NCI-H2029 (cell line): ENCODE measurements around the gene KRT77.
"Not testable (repeated sequence)": the region's sequence is repeated elsewhere in the genome, so short reads cannot be mapped to it uniquely, and the experiment has no call there.

Experiments used
- DNase-seq: peaks from one replicate; lab custom pipeline; 2025; lab: John Stamatoyannopoulos, UW

Gene KRT77

GRCh38 chr12:52674433-52674775 lies 28.9 kb downstream of the KRT77 start:
- no peak for DNase-seq

- DNase-seq: no peak
These were observed 29.5 kb downstream of the KRT77 start for GRCh38 chr12:52673713-52674432.

- no peak for DNase-seq
These were observed 30.1 kb downstream of the KRT77 start for GRCh38 chr12:52673217-52673616.

GRCh38 chr12:52672321-52672933 lies 30.9 kb downstream of the KRT77 start:
- DNase-seq: no peak

- DNase-seq: no peak
These were observed 32.4 kb downstream of the KRT77 start for GRCh38 chr12:52670961-52671360.

- DNase-seq: no peak
These were observed 32.8 kb downstream of the KRT77 start for GRCh38 chr12:52670506-52670905.

- not testable (repeated sequence) for DNase-seq
These were observed 33.4 kb downstream of the KRT77 start for GRCh38 chr12:52669941-52670340.

- no peak for DNase-seq
These were observed 33.9 kb downstream of the KRT77 start for GRCh38 chr12:52669426-52669825.

GRCh38 chr12:52667931-52668330 lies 35.4 kb downstream of the KRT77 start:
- DNase-seq: no peak

GRCh38 chr12:52667509-52667908 lies 35.8 kb downstream of the KRT77 start:
- DNase-seq: no peak

- DNase-seq: no peak
These were observed 36.9 kb downstream of the KRT77 start for GRCh38 chr12:52666471-52666870.

GRCh38 chr12:52663420-52663819 lies 39.9 kb downstream of the KRT77 start:
- DNase-seq: no peak

- no peak for DNase-seq
These were observed 40.5 kb downstream of the KRT77 start for GRCh38 chr12:52662918-52663229.

- no peak for DNase-seq
These were observed 41.0 kb downstream of the KRT77 start for GRCh38 chr12:52662093-52662917.

GRCh38 chr12:52661668-52662067 lies 41.7 kb downstream of the KRT77 start:
- no peak for DNase-seq

- no peak for DNase-seq
These were observed 42.3 kb downstream of the KRT77 start for GRCh38 chr12:52660934-52661499.

GRCh38 chr12:52659951-52660350 lies 43.4 kb downstream of the KRT77 start:
- no peak for DNase-seq

- DNase-seq: no peak
These were observed 43.9 kb downstream of the KRT77 start for GRCh38 chr12:52659395-52659794.

GRCh38 chr12:52658196-52658595 lies 45.1 kb downstream of the KRT77 start:
- no peak for DNase-seq

GRCh38 chr12:52657250-52657902 lies 45.9 kb downstream of the KRT77 start:
- no peak for DNase-seq

- no peak for DNase-seq
These were observed 46.7 kb downstream of the KRT77 start for GRCh38 chr12:52656616-52657015.

GRCh38 chr12:52655720-52656124 lies 47.6 kb downstream of the KRT77 start:
- DNase-seq: peak; percentile 76
